ENCODE data around the gene TIGAR.

Gene TIGAR

DNA sequence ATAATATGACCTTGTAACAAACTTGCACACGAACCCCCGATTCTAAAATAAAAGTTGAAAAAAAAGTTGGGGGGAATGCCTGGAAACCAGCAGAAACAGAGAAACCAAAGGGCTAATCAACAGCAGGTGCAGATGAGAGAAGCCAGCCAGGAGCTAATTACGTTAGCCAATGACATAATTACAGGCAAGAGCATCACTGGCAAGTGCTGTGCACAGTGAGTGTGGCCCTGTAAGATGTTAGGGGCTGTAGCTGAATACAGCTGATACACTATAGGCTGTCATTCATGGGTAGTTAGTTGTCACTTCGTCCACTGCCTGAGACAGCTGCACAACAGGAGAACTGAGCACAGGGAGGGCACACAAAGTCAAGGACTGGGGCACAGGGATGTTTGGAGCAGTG is 65.8 kb downstream of the TIGAR start:
- DNase-seq: peak; percentile 72

DNA sequence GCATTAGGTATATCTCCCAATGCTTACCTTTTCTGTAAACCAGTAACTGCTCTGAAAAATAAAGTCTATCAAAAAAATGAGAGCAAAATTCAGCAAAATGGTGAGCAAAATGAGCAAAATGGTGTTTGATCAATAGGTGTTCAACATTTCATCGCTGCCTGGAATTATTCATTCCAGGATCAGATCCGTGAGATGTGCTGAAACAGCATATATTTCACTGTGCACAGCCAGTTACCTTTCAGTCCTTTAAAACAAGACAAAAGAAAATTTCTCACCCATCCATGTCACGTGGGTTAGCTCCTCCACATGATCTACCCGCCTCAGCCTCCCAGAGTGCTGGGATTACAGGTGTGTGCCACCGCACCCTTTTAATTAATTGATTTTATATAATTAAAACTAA is 66.6 kb downstream of the TIGAR start:
- DNase-seq: no peak

DNA sequence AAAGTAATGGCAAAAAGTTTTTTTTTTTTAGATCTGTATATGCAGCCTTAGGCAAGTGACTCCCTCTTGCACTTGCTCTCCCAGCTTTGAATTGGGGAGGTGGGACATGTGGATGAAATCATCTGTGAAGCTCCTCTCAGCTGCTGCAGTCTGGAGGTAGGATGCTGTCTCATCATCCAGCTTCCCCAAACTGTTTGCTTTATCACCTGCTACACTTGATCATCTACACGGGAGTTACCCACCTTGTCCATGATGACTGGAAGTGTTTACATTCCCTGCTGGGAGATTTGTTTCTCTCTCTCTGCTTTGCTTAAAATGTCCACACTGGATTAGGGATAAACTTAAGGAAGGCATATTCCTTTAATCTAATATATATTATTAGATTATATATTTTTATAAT is 67.0 kb downstream of the TIGAR start:
- no peak for DNase-seq

DNA sequence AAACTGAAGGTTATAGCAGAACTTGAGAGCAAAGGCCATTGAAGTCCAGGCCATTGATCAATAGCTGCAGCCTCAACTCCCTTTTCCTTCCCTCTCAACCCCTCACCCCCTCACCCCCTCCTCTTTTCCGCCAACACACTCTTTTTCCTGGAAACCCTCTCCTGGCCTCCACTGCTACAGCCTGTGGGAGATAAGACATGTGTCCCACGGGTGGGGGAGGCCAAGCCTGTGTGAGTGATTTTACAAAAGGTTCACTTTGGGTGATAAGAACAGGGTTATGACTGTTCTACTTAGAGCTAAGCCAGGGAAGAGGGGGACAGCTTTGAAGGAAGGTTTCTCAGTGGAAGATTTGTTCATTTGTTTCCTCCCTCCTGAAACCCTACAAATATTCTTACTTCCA is 67.6 kb downstream of the TIGAR start:
- no peak for DNase-seq

DNA sequence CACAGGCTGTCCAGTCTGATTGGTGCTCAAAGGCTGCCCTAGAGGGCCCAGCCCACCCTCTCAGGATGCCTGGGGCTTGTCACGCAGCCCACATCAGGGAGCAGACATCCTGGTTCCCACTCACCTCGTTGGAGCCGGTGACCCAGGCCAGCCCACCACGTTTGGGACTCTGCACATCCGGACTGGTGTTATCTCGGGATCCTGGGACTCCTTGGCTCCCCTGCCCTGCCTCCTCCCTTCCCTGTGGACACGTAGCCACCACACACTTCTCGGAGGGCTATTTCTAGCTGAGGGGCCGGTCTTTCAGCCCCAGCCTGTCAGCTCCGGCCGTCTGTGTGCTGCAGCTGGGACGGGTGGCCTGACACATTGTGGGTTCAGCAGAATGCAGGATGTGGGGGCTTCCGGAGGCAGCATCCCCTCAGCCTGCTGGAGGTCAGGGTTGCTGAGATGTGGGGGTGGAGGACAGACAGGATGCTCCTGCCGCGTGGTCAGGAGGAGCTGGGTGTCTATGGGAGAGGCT is 71.3 kb downstream of the TIGAR start:
- no peak for DNase-seq

DNA sequence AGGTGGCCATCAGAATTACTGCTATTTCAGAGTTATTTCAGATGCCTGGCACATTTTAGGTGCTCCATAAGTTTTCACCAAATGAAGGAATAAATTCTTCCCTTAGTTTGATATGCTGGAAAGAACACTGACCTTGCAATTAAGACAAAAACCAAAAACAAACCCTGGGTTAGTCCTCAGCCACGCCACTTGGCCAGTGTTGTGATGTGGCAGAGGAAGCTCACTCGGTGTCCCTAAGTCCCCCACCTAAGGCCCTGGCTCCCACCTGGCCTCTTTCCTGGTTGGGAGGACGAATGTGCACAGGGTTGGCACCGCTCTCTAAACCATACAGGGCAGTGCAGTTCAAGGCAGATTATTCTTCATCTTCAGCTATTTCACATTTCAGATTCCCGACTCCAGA is 72.2 kb downstream of the TIGAR start:
- DNase-seq: no peak

DNA sequence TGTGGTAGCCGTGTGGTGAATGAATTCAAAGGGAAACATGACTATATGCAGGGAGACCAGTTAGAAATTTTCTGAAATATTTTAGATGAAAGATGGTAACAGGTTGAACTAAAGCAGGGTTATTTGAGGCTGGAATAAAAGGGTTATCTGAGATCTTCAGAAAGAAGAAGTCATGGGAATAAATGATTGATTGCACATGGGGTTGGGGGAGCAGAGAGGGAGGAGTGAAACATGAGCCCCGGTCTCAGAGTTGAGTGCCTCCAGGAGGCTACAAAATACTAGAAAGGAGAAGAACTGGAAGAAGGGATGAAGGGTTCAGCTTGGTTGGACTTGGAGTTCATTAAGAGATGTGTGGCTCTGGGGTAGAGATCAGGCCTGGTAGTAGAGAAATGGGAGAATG is 74.8 kb downstream of the TIGAR start:
- DNase-seq: no peak

DNA sequence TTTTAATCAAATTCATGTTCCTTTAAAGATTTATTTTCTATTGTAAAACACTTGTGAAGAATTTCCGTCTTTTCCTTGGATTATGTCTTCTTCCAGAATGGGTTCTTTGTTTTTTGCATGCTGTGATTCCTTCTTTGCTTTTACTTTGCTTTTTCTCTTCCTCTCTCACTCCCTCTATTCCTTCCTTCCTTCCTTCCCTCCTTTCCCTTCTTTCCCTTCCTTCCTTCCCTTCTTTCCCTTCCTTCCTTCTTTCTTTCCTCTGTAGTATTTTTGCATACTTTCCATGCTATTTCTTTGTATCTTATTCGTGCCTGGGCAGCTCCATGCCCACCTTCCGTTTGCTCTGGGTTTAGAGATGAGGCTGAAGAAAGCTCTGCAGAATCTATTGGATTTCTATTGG is 80.1 kb downstream of the TIGAR start:
- no peak for DNase-seq

DNA sequence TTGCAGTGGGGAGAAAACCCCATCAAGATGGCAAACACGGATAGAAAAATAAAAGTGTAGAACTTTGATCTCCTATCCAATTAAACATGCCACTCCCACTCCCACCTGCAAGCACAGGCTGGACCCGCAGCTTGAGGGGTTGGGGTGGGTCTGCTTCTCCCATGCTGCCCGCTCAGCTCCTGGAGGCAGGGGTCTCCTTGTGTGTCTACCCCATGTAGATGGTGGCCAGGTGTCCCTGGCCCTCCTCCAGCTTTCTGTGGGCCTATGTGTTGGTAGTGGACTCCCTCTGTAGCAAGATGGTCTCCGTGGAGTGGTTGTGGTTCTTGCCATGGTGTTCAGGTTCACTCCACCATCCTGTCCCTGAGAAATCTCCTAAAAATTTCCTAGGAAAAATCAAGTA is 82.0 kb downstream of the TIGAR start:
- no peak for DNase-seq
